Psoas muscle (tissue), 8 donors: ENCODE results near the gene DENND2C. TPM values are rescaled to one million over a fixed set of nuclear protein-coding genes. Genes with fewer than 3 reads are reported as not detected.
A peak's percentile ranks its signal among the peaks of the same experiment; 100 is the strongest.

Experiments used
- ATAC-seq, 4 donors: fragments of 200-7000 bp; cut with Tn5 transposase; one replicate each; pipeline ENCODE4 v1.9.1; 2020; ENCODE audit warnings: moderate library complexity in 3 of 4, mild to moderate bottlenecking in 2 of 4
- DNase-seq, 2 donors: peaks; one replicate each; pipeline ENCODE4 v3.0.0-alpha.2; 2020
- H3K27ac ChIP-seq: fragments of 200-600 bp; one replicate; pipeline ENCODE4 v1.8.0; 2022
- H3K27me3 ChIP-seq, 3 donors: fragments of 200-600 bp in 1 of 3; one replicate each; pipeline versions ENCODE4 v1.6.1 to v1.8.0; 2013 to 2022; ENCODE audit warnings: low read length in 2 of 3, mild to moderate bottlenecking in 2 of 3, moderate library complexity in 1 of 3; ENCODE audit not compliant: insufficient read depth in 3 of 3
- H3K36me3 ChIP-seq, 2 donors: fragments of 200-600 bp in 1 of 2; one replicate each; pipeline versions ENCODE4 v1.6.1 to v1.8.0; 2013 to 2022; ENCODE audit warnings: low read depth in 1 of 2, mild to moderate bottlenecking in 1 of 2, moderate library complexity in 1 of 2; ENCODE audit not compliant: insufficient read depth in 1 of 2
- H3K4me1 ChIP-seq: fragments of 200-600 bp; one replicate; pipeline ENCODE4 v1.8.0; 2022
- H3K4me3 ChIP-seq: fragments of 200-600 bp; one replicate; pipeline ENCODE4 v1.8.0; 2022; ENCODE audit warnings: mild to moderate bottlenecking
- H3K9me3 ChIP-seq: fragments of 200-600 bp; one replicate; pipeline ENCODE4 v1.8.0; 2022
- WGBS, 3 donors: extraction: QIAGEN DNeasy Blood & Tissue Kit; methylation state at CpG; one replicate each; pipeline versions ENCODE4 v1.1.6 to v1.1.7; 2013; 5-methylcytosine and 5-hydroxymethylcytosine counted together
- intact Hi-C, 2 donors: fragments of 100-400 bp; cut with DNase I; formaldehyde crosslinking; loops; one replicate each; pipeline versions ENCODE4 v1.11.0 to v1.14.2; 2022
- polyA plus RNA-seq, 3 donors: library from polyadenylated mRNA; stranded (reverse); fragments of 200-250 nt; gene quantifications; one replicate each; pipeline ENCODE4 v1.2.3, GENCODE V29; 2013
- total RNA-seq, 4 donors: library from RNA; stranded (reverse); fragmentation: NEBNext Ultra II Directional in 2 of 4; extraction: Animal tissue kit (Norgen Biotek cat#: 25700) in 2 of 4; gene quantifications; one replicate each; pipeline versions ENCODE4 v1.2.1 to v1.2.4, GENCODE V29; 2021 to 2023
- TF ChIP-seq, protein P1 (sequence below): fragments of 200-600 bp; IDR thresholded peaks from one replicate; pipeline ENCODE4 v1.8.0; 2022; ENCODE audit warnings: antibody characterized with exemption
- donor health status: healthy with polysubstance abuse.
- donor health status: DM: no; HTN: no; CAD: no; lungs with moderate emphysema.
- donor health status: Bipolar disorder and iron deficiency.
- donor health status: healthy.
- donor health status: DM: yes; HTN: yes; CAD: no.
- donor health status: DM: no; HTN: no; CAD: no.
- donor health status: DM: no; HTN: no; CAD: no.
- donor health status: DM: yes; HTN: yes; CAD: no.

The DENND2C gene
- total and polyA plus RNA-seq, 7 donors: 1.4 to 18.3 (median 13.3) TPM

DNA sequence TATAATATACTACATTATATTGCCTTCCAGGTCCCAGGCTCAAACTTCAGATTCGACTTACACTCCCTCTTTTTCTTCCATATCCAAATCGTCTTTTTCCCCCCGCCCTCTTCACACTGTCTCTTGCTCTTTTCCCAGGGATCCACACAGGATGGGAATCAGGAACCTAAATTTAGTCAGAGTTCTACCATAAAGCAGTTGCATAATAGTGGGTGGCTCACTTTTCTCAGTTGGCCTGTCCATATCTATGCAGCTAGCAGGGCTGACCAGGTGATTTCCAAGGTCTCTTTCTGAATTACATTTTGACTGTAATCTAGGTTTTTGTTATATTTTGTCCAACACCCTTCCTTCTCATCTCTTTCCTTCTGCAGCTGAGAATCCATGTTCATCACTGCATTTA lies 80.7 kb downstream of the DENND2C start:
- Histone ChIP-seq H3K9me3 (no peaks in the 10 kb centered on the region), H3K27ac (peak overlapping the region; percentile 63), H3K27me3 (no peaks in the 10 kb centered on the region), H3K4me1 (peaks cover 19% of the 10 kb centered on the region), H3K4me3 (no peak overlapping the region), H3K36me3 (peaks cover 0 to 98% of the 10 kb centered on the region in 2 donors)
- intact Hi-C loops: loop anchor here (10.0 kb wide), 2 partner anchors 166 to 186 kb away; partner anchors contain the start of gene CSDE1 (in 1 of the 2)
- TF ChIP-seq, protein P1, sequence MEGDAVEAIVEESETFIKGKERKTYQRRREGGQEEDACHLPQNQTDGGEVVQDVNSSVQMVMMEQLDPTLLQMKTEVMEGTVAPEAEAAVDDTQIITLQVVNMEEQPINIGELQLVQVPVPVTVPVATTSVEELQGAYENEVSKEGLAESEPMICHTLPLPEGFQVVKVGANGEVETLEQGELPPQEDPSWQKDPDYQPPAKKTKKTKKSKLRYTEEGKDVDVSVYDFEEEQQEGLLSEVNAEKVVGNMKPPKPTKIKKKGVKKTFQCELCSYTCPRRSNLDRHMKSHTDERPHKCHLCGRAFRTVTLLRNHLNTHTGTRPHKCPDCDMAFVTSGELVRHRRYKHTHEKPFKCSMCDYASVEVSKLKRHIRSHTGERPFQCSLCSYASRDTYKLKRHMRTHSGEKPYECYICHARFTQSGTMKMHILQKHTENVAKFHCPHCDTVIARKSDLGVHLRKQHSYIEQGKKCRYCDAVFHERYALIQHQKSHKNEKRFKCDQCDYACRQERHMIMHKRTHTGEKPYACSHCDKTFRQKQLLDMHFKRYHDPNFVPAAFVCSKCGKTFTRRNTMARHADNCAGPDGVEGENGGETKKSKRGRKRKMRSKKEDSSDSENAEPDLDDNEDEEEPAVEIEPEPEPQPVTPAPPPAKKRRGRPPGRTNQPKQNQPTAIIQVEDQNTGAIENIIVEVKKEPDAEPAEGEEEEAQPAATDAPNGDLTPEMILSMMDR: no peak
- DNase-seq: no peak
- peak; percentile 69 to 89 (median 79) for ATAC-seq
- WGBS, 3 donors: 62 to 88% (median 78%) methylated on average over 3 of the region's 3 CpGs

DNA sequence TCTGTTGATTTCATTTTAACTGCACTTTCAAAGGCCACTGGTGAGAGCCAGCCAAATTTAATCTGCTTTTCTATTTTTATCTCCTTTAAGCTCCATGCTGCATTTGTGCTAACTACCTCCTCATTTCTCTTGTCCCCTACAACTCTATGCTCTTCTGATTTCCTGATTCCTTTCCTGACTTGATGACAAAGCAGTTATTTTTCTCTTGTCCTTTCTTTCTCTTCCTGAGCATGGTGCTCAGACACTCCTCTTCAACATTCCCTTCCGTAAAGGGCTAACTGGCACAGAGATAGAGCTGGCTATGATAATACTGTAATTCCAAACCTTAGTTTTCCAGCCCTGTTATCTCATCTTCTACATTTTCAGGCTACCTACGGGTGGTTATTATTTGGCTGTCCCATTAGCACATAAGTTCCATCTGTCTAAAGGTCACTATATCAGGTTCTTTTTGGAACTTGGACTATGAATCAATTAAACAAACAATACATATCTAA lies 81.6 kb downstream of the DENND2C start:
- Histone ChIP-seq H3K4me3 (no peak overlapping the region), H3K36me3 (peaks cover 0 to 96% of the 10 kb centered on the region in 2 donors), H3K27me3 (no peaks in the 10 kb centered on the region), H3K9me3 (no peaks in the 10 kb centered on the region), H3K4me1 (peaks cover 15% of the 10 kb centered on the region), H3K27ac (peak overlapping the region; percentile 63)
- no peak for DNase-seq
- peak in 2 of 4 donors; percentile 16 to 17 for ATAC-seq
- intact Hi-C loops: loop anchor here (10.0 kb wide), 2 partner anchors 167 to 187 kb away; partner anchors contain the start of gene CSDE1 (in 1 of the 2)
- TF ChIP-seq, protein P1: no peak
- WGBS, 3 donors: 32 to 36% (median 33%) methylated on average over 2 of the region's 2 CpGs

DNA sequence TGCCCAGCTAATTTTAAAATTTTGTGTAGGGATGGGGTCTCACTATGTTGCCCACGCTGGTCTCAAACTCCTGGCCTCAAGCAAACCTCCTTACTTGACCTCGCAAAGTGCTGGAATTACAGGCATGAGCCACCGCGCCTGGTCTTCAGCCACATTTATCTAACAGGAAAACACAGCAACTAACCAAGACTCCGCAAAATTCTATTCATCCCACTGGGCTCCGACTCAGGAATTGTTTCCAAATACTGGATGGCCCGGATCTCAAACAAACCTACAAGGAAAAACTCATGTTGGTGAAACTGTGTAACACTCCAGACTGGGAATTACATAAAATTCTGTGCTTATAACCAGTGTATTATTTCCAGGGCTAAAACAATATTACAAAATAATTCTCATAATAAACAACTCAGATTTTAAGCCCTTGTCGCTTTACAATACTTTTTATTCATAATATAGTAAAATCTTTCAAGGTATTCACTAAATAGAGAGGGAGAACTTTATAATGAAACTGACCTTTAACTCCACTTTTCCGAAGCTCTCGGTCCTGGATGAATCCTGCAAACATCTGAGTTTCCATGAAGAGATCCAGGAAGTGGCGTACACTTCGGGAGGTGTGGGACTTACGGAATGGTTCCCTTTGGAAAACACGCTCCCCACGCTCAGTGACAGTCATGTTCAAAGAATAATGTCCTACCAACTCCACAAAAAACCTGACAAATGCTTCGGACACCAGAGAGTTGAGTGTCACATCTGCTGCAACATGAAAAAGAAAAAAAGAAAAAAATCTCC lies 82.5 kb downstream of the DENND2C start:
- H3K27ac ChIP-seq: peak overlapping the region; percentile 63
- intact Hi-C loops: loop anchor here (10.0 kb wide), 2 partner anchors 167 to 187 kb away; partner anchors contain the start of gene CSDE1 (in 1 of the 2)
- ATAC-seq: no peak

DNA sequence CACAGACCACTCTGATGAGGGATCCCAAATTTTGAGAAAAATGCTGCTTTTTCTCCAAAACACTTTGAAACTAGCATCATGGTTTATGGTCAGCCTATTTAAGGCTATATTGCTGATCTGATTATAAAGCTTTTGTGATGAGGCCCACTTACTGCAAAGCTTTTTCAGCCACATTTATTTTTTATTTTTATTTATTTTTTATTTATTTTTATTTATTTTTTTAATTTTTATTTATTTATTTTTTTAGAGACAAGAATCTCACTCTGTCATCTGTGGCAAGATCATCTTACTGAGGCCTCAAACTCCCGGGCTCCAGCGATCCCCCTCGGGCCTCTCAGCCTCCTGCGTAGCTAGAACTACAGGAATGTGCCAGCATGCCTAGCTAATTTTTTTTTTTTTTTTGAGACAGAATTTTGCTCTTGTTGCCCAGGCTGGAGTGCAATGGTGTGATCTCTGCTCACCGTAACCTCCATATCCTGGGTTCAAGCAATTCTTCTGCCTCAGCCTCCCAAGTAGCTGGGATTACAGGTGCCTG lies 83.3 kb downstream of the DENND2C start:
- no peak for ATAC-seq
- no peaks in the 10 kb centered on the region for H3K9me3 ChIP-seq
- intact Hi-C loops: loop anchor here (10.0 kb wide), 2 partner anchors 168 to 188 kb away; partner anchors contain the start of gene CSDE1 (in 1 of the 2)
- no peak overlapping the region for H3K4me3 ChIP-seq
- peaks cover 0 to 79% of the 10 kb centered on the region in 2 donors for H3K36me3 ChIP-seq
- H3K4me1 ChIP-seq: peaks cover 15% of the 10 kb centered on the region
- WGBS, 3 donors: 79 to 87% (median 86%) methylated on average over 5 of the region's 5 CpGs
- H3K27me3 ChIP-seq: no peaks in the 10 kb centered on the region
- DNase-seq: no peak
- peak overlapping the region; percentile 13 for H3K27ac ChIP-seq
- TF ChIP-seq, protein P1: no peak

More for the DNA sequence above, 82.5 kb downstream of the DENND2C start:
- peaks cover 15% of the 10 kb centered on the region for H3K4me1 ChIP-seq
- no peaks in the 10 kb centered on the region for H3K27me3 ChIP-seq
- 84 to 87% (median 85%) methylated on average over 16 of the region's 16 CpGs for WGBS, 3 donors
- no peak for DNase-seq
- H3K4me3 ChIP-seq: no peak overlapping the region
- peaks cover 0 to 88% of the 10 kb centered on the region in 2 donors for H3K36me3 ChIP-seq
- TF ChIP-seq, protein P1: no peak
- H3K9me3 ChIP-seq: no peaks in the 10 kb centered on the region
